ENCODE data around the gene AKAP9.

DNA sequence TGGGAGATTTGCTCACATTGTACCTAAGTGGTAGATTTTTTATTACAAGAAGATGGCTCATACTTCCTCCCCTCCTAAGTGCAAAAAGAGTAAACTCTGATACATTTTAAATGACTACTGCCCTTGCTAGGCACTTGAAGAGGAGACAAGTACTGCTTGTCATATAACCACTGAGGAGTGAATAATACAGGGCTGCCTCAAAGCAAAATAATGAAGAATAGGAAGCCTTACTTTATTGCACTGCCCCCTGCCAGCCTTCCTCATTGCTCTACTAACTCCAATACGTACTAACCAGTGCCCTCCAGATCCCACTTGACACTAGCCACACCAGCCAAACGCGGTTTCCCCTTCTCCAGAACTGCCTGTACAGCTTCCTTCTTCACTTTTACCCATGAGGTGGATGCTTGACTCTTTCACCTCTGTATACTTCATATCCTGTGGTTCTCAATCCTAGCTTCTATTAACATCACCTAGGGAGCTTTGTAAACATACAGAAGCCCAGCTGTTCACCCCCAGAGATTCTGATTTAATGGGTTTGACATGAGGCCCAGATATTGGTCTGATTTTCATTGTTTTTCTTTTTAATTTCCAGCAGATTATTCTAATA, 48.5 kb upstream of the AKAP9 start:
- no peak for TF ChIP-seq CTCF (IDR thresholded peaks at IDR 0.05)
- TF ChIP-seq POLR2A (IDR thresholded peaks at IDR 0.05): no peak
